NCI-H345 treated with DMSO at 0.1 percent for 48 hours (cell line): ENCODE data around the gene CFAP410.
"Not testable (repeated sequence)": the region's sequence is repeated elsewhere in the genome, so short reads cannot be mapped to it uniquely, and the experiment has no call there.

Source experiments
- DNase-seq: peaks from one replicate; lab custom pipeline; 2025; ENCODE audit not compliant: unreplicated experiment; lab: John Stamatoyannopoulos, UW

Gene CFAP410

DNA sequence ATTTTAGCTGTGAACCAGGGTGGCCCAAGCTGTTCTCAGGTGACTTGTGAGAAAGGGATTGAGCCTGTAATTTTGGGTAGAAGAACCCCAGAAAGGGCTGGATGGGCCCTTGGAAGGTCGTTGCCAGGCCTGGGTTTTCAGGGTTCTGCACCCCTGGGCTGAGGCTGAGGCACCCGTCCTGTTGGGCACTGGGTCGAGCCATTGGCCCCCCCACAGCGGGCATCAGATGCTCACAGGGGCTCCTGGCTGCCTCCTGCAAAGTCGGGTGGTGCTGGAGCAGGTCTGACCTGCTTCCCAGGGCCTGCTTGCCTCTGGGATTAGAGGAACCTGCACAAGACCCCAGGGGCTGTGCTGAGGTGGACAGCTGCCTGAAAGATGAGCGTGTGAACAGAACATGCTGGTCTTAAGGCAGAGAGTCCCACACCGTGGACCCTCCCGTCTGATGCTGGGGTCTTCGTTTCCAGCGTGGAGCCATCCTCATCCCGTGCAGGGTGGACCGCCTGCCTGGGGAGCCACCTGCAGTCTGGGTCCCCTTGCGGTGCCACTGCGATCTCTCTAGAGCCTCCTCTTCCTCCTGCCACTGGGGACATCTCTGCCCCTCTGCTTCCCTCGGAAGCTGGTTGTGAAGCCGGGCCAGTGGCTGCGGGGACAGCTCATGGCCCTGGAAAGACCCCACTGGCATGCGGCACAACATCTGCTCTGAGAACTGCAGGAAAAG lies 12.5 kb upstream of the CFAP410 start:
- DNase-seq, result no peak

DNA sequence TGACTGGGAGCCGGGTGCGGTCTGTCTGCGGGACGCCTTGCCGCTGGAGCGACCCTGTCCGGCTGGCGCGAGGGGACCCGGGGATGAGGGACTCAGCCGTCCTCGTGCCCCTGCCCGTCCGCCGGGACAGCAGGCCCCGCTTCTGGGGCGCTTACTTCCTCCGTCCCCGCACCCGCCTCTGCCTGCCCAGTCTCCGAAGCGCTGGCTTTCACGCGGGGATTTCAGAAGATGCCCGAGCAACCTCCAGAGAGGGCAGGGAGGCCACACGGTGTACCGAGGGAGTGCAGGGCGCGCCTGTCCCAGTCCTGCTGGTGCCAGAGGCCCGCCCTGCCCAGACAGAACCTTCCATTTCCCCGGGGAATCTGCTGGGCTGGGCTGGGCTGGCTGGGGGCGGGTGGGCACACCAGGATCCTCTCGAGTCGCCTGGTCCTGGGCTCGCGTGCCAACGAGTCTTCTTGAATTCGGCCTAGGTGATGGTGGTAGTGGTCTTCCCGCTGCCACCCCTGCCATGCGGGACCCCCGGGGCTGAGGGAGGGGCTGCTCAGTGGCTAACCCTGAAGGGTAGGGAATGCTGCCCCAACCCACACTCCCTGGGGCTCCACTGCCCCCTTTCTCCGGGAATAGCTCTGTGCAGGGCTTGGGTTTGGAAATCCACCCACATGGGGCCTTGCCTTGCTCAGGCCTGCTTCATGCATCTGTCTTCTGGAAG lies 11.7 kb upstream of the CFAP410 start:
- DNase-seq, result no peak

DNA sequence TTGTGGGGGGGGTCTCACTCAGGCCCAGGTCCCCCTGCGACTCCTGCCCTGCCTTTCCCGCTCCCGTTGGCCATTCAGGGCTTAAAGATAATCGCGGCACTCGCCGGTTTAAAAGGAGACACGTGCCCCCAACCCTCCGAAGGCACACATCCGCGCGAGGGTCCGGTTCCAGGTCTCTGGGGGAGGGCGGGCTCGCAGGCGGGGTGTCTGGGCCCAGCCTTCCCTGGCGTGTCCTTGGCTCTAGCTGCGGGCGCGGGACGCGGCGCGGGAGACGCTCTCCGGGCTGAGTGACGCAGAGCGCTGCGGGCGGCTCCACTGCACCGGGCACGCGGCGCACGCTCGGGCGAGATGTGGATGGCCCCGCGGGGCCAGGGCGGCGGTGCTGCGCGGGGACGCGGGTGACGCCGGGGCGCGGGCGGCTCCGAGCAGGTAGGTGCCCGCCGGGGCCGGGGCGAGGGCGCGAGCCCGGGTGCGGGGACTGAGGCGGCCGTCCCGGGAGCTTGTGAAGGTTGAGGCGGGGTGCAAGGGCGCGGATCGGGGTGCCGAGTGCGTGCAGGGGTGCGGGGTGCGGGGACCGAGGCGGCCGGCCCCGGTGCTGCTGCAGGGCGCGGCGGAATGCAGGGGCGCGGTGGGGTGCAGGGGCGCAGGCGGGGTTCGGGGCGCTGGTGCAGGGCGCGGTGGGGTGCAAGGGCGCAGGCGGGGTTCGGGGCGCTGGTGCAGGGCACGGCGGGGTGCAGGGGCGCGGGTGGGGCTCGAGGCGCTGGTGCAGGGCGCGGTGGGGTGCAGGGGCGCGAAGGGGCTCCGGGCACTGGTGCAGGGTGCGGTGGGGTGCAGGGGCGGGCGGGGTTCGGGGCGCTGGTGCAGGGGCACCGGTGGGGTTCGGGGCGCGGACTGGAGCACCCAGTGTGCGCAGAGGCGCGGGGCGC lies 10.9 kb upstream of the CFAP410 start:
- DNase-seq, result no peak

DNA sequence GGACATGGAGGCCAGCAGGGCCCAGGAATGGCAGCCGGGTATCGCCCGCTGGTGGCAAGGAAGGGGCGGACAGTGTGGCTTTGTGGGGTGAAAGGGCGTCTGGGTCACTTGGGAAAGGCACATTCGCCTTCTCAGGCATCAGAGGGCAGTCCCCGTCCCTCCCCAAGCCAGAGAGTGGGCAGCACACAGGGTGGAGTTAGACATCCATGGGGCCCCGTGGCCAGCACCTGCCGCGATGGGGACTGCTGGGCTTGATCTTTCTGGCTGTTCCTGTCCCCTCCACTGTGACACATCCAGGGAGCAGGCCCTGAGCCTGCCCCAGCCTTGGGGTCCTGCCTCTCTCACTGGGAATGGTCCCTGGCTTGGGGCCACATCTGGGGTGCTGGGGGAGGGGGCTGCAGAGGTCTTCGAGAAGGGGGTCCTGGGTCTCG lies 10.2 kb upstream of the CFAP410 start:
- no peak for DNase-seq

DNA sequence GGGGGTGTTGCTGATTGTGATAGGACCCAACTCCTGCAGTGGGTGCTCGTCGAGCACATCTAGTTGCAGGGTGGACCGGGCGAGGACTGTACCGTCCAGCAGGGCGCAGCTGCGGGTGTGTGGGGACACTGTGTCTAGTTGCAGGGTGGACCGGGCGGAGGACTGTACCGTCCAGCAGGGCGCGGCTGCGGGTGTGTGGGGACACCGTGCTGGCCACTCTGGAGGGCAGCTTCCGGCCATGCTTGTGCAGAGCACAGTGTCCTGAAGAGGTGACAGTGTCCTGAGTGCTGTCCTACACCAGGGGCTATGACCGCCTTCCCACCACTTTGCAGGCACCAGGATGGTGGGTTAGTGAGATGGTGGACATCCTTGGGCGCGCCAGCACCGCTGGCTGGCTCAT lies 9.7 kb upstream of the CFAP410 start:
- DNase-seq, result no peak

DNA sequence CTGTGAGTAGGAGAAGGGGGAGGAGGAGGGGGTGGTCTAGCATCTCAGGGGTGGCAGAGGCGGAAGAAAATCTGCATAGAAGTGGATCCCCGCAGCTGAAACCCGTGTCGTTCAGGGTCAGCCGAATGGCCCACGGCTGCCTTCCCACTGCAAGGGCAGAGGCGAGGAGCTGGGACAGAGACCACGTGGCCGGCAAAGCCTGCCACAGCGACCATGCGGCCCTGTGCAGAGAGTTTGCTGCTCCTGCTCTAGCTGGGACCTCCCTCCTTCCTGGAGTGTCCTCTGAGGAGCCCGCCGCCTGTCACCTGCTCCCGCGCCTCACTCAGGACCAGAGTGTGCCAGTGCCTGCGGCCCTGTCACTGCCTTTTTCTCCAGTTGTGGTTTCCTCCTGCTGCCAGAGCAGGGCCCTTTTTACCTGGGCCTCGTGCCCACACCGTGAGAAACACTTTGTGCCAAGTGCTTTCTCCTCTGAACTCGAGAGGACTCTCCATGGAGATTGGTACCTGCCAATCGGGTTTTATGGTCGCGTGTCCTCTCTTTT lies 8.8 kb upstream of the CFAP410 start:
- no peak for DNase-seq

DNA sequence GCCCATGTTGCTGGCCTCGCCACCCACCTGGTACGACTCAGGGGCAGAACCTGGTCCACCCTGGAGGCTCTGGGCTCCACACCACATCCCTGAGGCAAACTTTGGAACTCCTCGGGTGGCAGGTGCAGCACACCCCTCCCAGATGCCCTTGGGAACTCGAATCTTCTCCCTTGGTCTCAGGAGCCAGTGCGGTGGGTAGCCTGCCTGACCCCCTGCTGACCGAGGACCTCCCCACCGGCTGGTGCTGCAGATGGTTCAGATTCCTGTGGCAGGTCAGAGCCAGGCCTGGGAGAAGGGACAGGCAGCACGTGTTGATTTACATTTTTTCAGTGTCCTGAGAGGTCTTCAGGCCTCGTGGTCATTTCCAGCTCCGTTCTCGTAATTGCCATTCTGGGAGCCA lies 6.3 kb upstream of the CFAP410 start:
- DNase-seq, result no peak

DNA sequence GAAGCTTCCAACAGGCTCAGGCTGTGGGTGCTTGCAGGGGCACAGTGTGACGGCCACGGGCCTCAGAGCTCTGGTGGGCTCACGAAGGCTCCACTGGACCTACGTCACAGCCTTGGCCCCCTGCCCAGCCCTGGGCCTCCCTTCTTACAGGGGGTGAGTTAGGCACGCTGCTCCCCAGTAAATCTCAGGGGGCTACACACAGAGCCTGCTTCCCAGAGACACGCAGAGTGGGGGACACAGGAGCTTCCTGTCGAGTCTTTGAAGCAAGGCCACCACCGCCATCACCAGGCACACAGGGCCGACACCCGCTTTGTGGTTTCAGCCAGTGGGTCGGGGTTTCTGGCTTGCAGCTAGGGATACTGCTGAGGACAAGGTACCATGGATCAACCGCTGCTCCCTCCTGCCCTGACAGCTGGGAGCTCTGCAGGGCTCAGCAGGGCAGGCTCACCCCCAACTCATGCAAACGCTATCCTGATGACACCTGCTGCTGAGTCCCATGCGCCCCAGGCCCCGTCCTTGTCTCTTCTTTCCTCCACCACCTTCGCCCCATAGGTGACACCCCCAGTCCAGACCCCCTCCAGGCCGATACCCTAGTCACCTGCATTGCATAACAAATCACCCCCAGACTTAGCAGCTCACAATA lies 5.5 kb upstream of the CFAP410 start:
- DNase-seq, result no peak

DNA sequence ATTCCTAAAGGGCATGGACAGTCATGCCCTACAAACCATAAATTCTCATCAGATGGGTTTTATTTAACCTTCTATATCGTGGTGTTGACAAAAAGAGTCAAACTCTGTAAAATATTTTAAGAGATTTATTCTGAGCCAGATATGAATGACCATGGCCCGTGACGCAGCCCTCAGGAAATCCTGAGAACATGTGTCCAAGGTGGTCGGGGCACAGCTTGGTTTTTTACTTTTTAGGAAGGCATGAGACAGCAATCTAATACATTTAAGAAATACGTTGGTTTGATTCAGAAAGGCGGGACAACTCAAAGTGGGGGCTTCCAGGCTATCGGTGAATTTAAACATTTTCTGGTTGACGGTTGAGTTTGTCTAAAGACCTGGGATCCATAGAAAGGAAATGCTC lies 3.8 kb upstream of the CFAP410 start:
- not testable (repeated sequence) for DNase-seq

DNA sequence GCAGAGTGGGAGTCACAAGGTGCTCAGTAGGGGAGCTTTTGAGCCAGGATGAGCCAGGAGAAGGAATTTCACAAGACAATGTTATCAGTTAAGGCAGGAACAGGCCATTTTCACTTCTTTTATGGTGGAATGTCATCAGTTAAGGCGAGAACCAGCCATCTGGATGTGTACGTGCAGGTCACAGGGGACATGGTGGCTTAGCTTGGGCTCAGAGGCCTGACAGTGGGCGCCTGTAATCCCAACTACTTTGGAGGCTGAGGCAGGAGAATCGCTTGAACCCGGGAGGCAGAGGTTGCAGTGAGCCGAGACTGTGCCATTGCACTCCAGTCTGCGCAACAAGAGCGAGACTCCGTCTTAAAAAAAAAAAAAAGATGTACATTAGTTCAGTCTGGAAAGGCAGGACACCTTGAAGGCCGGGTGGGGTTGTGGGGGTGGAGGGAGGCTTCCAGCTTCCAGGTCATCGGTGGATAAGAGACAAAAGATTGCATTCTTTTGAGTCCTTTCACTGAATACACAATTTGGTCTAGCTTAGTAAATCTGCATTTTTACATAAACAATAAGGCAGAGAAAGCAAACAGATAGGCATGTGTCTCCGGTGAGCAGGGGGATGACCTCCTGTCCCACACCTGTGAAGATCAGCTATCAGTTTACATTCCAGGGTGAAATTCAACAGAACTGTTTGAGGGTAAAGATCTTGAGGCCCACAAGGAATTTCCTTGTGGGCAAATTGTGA lies 2.7 kb upstream of the CFAP410 start:
- not testable (repeated sequence) for DNase-seq

DNA sequence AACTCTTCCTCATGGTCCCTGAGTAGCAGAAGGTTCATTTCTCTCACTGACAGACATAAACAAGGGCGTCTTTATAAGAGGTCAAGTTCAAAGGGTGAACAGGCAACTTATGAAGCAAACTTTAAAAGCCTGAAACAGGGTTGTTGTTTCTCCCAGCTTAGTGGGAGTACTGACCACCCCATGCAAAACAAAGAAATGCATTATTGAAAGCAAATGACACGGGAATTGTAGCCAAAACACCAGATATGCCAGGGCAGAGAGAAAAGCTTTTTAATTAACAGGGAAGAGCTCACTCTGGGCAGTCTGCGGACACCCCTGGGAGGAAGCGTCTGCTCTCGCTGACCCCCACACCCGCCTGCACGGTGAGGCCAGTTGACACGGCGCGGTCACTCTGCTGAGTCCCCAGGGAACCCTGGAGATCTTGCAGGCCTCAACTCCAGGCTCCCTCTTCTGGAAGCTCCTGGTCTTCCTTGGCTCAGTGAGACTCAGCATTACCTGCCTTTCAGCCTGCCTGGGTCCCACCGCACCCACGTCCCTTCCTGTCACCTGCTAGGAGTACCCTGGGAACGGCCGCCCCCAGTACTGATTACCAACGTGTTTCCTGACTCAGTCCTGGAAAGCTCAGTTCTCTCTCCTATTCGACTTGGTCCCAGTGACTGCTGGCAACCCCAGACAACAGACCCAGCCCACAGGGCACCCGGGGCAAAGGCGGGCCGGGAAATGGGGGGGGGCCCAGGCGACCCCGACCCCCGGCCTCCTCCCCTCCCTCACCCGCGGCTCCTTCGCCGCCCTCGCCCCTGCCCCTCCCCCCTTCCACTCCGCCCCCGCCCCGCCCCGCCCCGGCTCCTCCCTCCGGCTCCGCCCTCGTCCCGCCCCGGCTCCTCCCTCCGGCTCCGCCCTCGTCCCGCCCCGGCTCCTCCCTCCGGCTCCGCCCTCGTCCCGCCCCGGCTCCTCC lies 972 bp downstream of the CFAP410 start:
- peak; percentile 33 for DNase-seq

DNA sequence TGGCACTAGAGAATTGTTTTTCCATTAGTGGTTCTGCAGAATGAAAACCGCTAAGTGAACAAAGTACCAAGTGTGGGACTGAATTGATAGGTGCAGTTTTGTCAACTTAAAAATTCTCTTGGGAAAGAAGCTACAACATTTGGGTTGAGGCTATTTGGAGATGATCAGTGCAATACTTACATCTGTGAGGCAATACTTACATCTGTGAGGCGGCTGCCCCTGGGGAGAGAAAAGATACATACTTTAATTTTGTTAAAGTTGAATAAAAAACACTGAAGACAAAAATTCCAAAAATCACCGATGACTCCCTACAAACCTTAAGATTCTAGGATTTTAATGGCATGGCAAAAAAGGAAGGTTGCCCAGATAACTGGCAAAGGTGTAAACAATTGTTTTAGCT lies 1.7 kb downstream of the CFAP410 start:
- no peak for DNase-seq

DNA sequence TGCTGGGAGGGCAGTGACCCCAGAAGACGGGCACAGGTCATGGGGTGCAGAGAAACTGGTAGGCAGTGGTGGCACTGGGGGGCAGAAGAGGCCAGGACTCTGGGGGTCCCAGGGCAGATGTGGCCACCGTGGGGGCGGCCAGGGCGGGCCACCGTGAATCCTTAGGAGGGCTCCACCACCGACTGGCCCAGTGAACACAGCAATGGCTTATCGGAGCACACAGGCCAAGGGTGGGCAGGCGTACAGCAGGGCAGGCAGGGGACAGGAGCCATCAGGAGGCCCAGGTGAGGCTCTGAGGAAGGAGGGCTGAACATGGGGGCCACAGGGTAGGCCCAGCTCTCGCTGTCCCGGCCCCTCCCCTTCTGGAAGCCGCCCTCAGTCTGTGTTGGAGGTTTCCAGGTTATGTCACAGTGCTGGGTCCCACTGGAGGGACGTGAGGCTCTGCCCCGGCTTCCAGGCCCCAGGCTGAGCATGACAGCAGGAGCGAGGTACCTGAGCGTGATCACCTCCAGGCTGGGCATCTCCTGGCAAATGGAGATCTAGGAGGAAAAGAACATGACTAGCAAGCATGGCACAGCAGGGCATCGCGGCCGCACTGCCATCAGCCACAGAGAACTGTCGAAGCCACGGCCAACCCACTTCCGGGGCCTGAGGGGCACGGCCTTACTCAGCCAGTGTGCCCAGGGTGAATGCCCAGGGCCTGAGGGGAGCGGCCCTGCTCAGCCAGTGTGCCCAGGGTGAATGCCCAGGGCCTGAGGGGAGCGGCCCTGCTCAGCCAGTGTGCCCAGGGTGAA lies 3.7 kb downstream of the CFAP410 start:
- DNase-seq, result no peak

DNA sequence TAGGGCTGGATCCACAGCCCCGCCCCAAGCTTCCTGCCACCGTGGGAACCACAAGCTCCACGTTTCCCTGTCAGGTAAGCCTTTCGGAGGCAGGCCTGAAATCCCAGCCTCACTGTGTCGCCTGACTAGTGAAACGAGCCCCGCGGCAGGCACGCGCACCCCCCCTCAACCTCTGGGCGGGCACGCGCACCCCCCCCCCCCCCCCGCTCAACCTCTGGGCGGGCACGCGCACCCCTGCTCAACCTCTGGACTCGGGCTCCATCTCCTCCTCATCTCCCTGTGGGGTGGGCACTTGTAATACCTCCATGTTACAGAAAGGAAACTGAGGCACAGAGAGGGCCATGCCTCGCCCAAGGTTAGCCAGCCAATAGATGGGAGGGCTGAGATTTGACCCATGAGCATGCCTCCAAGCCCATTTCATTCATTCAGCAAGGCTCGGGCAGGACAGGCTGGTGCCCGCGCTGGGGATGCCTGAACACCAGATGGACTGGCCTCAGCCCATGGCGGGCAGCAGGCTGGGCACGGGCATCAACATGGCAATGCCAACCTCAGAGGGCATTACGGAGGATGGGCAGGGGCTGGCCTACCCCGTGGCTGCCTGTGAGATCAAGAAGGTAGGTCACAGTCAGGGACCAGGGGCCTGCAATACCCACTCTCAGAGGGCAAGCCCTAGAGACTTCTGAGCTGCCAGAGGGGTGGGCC lies 4.7 kb downstream of the CFAP410 start:
- DNase-seq, result no peak

DNA sequence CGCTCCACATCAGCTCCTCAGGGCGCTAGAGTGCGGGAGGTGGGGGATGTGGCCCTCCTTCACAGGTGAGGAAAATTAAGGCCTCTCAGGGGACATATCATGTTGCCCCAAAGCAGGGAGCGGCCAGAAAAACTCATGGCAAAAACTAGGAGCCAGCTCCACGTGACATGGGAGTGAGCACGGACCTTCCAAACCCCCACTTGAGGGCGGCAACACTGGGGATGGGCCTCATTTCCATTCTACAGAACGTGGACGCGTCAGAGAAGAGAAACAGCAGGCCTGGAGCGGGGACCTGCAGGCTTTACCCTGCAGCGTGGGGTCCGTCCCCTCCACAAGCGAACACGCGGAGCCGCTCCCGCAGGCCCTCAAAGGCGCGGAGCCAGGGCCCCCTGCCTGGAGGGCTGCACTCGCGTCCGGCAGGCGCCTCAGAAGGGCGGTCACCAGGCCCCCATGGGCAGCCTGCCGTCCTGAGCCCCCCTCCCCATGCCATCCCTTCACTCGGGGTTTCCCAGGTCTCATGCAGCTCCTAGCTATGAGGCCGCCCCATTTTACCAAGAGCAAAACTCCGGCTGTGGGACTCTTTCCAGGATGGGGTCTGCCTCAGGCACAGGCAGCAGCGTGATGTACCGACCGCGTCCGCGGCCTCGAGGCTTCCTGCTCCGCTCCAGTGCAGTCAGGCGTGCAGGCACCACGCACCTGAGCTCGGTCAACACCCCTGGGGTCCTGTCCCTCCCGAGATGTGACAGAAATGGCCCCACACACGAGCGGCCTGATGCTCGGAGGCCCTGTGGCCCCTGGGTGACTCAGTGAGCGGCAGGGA lies 5.5 kb downstream of the CFAP410 start:
- no peak for DNase-seq

DNA sequence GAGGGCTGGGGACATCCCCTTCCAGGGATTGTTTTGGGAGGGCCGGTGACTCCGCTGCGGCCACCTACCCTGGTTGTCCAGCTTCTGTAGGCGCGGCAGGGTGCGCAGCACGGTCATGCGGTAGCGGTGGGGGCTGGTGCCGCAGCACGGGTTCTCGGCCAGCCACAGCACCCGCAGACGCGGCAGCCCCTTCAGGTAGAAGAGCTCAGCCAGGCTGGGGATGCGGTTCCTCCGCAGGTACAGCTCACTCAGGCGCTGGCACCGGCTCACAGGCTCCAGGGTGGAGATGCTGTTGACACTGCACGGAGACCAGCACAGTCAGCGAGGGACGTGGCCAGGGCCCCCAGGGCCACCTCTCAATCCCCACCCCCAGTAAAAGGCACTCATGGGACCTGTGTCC lies 6.2 kb downstream of the CFAP410 start:
- DNase-seq, result no peak

DNA sequence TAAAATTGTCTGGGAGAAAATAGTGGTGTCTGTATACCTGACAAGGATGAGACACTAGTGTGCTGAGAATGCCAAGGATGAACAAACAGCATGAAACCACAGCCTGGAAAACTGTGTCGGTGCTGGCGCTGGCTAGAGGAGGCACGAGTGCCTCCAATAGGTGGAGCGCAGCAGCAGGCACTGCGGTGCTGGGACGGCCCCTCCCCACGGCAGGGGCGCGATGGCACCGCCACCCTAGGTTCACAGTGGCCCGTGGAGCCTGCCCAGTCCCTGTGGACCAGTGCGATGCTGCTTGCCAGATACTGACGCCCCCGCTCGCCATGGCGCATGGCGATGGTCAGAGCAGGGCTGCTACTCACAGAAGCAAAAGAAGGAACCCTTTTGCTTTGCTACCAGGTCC lies 6.8 kb downstream of the CFAP410 start:
- DNase-seq, result no peak
